ENCODE results near the gene TGM3. TPM values are rescaled to one million over a fixed set of nuclear protein-coding genes. Genes with fewer than 3 reads are reported as not detected.

Gene TGM3
- total RNA-seq, 1 experiment from 2014 or later, result not detected

DNA sequence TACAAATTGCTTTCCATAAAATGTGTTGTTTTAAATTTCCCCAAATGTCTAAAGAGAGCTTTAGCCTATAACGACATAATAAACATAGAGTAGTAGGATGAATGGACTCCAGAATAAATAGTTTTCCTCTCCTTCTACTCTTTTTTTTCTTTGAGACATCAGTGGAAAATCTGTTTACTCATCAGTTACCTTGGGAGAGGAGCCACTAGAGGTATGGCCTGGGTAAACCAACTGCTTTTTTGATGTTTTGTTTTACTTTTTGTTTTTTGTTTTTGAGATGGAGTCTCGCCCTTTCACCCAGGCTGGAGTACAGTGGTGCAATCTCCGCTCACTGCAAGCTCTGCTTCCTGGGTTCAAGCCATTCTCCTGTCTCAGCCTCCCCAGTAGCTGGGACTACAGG is 8.3 kb upstream of the TGM3 start:
- POLR2A ChIA-PET, result no interaction called here
- Histone ChIP-seq H2AFZ (ENCODE audit: low read depth, low read length, poor library complexity, severe bottlenecking) (no peak overlapping the region), H3K4me2 (ENCODE audit: low read length) (no peak overlapping the region), H3K9ac (ENCODE audit: low read length) (no peak overlapping the region), H3K9me3 (ENCODE audit: control insufficient read depth in 1 of 2, insufficient read depth in 1 of 2, low read depth in 1 of 2, low read length in 2 of 2) (no peaks in the 10 kb centered on the region), H4K20me1 (ENCODE audit: insufficient read depth) (no peaks in the 10 kb centered on the region; the same call in 1 of the 2 replicates), H3K4me3 (replicated peaks in 1 of 2; ENCODE audit: low read depth in 1 of 2, low read length in 2 of 2) (no peak overlapping the region), H3K27ac (ENCODE audit: low read depth, low read length) (no peak overlapping the region), H3K27me3 (ENCODE audit: insufficient read depth, low read length) (no peaks in the 10 kb centered on the region), H3K4me1 (ENCODE audit: control insufficient read depth in 1 of 2, insufficient read depth in 2 of 2, low read length in 2 of 2) (peaks cover 0 to 8% of the 10 kb centered on the region in 2 experiments; a peak in 2 of 4 replicates), H3K79me2 (ENCODE audit: insufficient read depth, low read length) (no peaks in the 10 kb centered on the region), H3K36me3 (ENCODE audit: control insufficient read depth in 1 of 2, insufficient read depth in 2 of 2, low read length in 2 of 2) (no peaks in the 10 kb centered on the region), H3K9me2 (ENCODE audit: insufficient read depth) (no peaks in the 10 kb centered on the region)
- intact Hi-C loops (cut with micrococcal nuclease), result no loop called here
- RAD21 ChIA-PET (ENCODE audit: low non-redundant PET in 1 of 2, low total read pairs in 2 of 2, uncharacterized antibody in 2 of 2, unreplicated experiment in 2 of 2), result no interaction called here
- no peak for ATAC-seq
- CTCF ChIA-PET, result no interaction called here
- DNase-seq (ENCODE audit: low read depth, low spot score), result no peak
- BruUV-seq (replicated peaks), result no TSS peak
- TF ChIP-seq CBX3 (IDR thresholded peaks at IDR 0.05; ENCODE audit: low read depth), result no peak
- no peak for TF ChIP-seq ZFX (IDR thresholded peaks at IDR 0.05)
- TF ChIP-seq, protein P1, sequence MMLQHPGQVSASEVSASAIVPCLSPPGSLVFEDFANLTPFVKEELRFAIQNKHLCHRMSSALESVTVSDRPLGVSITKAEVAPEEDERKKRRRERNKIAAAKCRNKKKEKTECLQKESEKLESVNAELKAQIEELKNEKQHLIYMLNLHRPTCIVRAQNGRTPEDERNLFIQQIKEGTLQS (IDR thresholded peaks at IDR 0.05), result no peak
- no peak for TF ChIP-seq SP1 (IDR thresholded peaks at IDR 0.05; ENCODE audit: low read depth)
- TF ChIP-seq, protein P2, sequence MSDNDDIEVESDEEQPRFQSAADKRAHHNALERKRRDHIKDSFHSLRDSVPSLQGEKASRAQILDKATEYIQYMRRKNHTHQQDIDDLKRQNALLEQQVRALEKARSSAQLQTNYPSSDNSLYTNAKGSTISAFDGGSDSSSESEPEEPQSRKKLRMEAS (IDR thresholded peaks at IDR 0.05), result no peak
- TF ChIP-seq, protein P3, sequence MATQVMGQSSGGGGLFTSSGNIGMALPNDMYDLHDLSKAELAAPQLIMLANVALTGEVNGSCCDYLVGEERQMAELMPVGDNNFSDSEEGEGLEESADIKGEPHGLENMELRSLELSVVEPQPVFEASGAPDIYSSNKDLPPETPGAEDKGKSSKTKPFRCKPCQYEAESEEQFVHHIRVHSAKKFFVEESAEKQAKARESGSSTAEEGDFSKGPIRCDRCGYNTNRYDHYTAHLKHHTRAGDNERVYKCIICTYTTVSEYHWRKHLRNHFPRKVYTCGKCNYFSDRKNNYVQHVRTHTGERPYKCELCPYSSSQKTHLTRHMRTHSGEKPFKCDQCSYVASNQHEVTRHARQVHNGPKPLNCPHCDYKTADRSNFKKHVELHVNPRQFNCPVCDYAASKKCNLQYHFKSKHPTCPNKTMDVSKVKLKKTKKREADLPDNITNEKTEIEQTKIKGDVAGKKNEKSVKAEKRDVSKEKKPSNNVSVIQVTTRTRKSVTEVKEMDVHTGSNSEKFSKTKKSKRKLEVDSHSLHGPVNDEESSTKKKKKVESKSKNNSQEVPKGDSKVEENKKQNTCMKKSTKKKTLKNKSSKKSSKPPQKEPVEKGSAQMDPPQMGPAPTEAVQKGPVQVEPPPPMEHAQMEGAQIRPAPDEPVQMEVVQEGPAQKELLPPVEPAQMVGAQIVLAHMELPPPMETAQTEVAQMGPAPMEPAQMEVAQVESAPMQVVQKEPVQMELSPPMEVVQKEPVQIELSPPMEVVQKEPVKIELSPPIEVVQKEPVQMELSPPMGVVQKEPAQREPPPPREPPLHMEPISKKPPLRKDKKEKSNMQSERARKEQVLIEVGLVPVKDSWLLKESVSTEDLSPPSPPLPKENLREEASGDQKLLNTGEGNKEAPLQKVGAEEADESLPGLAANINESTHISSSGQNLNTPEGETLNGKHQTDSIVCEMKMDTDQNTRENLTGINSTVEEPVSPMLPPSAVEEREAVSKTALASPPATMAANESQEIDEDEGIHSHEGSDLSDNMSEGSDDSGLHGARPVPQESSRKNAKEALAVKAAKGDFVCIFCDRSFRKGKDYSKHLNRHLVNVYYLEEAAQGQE (IDR thresholded peaks at IDR 0.05; ENCODE audit: low read depth), result no peak

DNA sequence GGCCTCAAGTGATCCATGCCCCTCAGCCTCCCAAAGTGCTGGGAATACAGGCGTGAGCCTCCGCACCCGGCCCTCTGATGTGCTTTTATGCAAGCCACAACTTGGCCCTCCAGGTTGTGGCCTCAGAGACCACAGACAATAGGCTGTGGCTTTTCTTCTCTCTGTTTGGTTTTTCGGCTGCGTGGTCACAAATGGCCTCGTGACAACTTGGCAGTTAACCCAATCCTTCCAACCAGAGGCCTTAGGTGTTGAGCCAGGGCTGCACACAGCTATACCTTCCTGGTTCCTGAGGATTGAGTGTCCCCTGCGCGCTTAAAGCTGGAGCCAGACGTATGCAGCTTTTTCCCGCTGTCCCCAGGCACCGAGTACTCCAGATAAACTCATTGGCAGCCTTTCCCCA is 6.3 kb upstream of the TGM3 start:
- intact Hi-C loops (cut with micrococcal nuclease), result no loop called here
- H3K27ac ChIP-seq (ENCODE audit: low read depth, low read length), result no peak overlapping the region
- POLR2A ChIA-PET, result no interaction called here
- no peaks in the 10 kb centered on the region for H3K27me3 ChIP-seq (ENCODE audit: insufficient read depth, low read length)
- H3K79me2 ChIP-seq (ENCODE audit: insufficient read depth, low read length), result no peaks in the 10 kb centered on the region
- peaks cover 0 to 8% of the 10 kb centered on the region in 2 experiments; a peak in 2 of 4 replicates for H3K4me1 ChIP-seq (ENCODE audit: control insufficient read depth in 1 of 2, insufficient read depth in 2 of 2, low read length in 2 of 2)
- no peak overlapping the region for H3K9ac ChIP-seq (ENCODE audit: low read length)
- no peaks in the 10 kb centered on the region for H3K9me2 ChIP-seq (ENCODE audit: insufficient read depth)
- CTCF ChIA-PET, result no interaction called here
- H4K20me1 ChIP-seq (ENCODE audit: insufficient read depth), result no peaks in the 10 kb centered on the region; the same call in 1 of the 2 replicates
- no peak overlapping the region for H3K4me3 ChIP-seq (replicated peaks in 1 of 2; ENCODE audit: low read depth in 1 of 2, low read length in 2 of 2)
- DNase-seq (ENCODE audit: low read depth, low spot score) (no peak), ATAC-seq (no peak)
- H3K9me3 ChIP-seq (ENCODE audit: control insufficient read depth in 1 of 2, insufficient read depth in 1 of 2, low read depth in 1 of 2, low read length in 2 of 2), result no peaks in the 10 kb centered on the region
- H3K4me2 ChIP-seq (ENCODE audit: low read length), result no peak overlapping the region
- no peaks in the 10 kb centered on the region for H3K36me3 ChIP-seq (ENCODE audit: control insufficient read depth in 1 of 2, insufficient read depth in 2 of 2, low read length in 2 of 2)
- BruUV-seq (replicated peaks), result no TSS peak
- RAD21 ChIA-PET (ENCODE audit: low non-redundant PET in 1 of 2, low total read pairs in 2 of 2, uncharacterized antibody in 2 of 2, unreplicated experiment in 2 of 2), result no interaction called here
- H2AFZ ChIP-seq (ENCODE audit: low read depth, low read length, poor library complexity, severe bottlenecking), result no peak overlapping the region
- TF ChIP-seq EZH2 (IDR thresholded peaks at IDR 0.05) (no peak), RAD21 (IDR thresholded peaks at IDR 0.05; ENCODE audit: low read depth) (no peak), ZFX (IDR thresholded peaks at IDR 0.05) (no peak), YY1 (IDR thresholded peaks at IDR 0.05; ENCODE audit: extremely low read depth, insufficient replicate concordance, low read depth, low read length) (no peak), EZH2phosphoT487 (IDR thresholded peaks at IDR 0.05; ENCODE audit: borderline replicate concordance) (no peak), POLR2A (IDR thresholded peaks at IDR 0.05; ENCODE audit: borderline replicate concordance, extremely low read depth, insufficient read depth, insufficient read length) (no peak)
- TF ChIP-seq, protein P4, sequence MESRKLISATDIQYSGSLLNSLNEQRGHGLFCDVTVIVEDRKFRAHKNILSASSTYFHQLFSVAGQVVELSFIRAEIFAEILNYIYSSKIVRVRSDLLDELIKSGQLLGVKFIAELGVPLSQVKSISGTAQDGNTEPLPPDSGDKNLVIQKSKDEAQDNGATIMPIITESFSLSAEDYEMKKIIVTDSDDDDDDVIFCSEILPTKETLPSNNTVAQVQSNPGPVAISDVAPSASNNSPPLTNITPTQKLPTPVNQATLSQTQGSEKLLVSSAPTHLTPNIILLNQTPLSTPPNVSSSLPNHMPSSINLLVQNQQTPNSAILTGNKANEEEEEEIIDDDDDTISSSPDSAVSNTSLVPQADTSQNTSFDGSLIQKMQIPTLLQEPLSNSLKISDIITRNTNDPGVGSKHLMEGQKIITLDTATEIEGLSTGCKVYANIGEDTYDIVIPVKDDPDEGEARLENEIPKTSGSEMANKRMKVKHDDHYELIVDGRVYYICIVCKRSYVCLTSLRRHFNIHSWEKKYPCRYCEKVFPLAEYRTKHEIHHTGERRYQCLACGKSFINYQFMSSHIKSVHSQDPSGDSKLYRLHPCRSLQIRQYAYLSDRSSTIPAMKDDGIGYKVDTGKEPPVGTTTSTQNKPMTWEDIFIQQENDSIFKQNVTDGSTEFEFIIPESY (IDR thresholded peaks at IDR 0.05; ENCODE audit: extremely low read depth, insufficient replicate concordance, low read length), result no peak

All from HCT116 (cell line).